Breast epithelium (tissue), 4 donors: Measurements from ENCODE around the gene ZAP70. TPM values are rescaled to one million over a fixed set of nuclear protein-coding genes. Genes with fewer than 3 reads are reported as not detected.

Experiments
- DNase-seq, 2 donors: peaks; one replicate each; pipeline ENCODE4 v3.0.0-alpha.2; 2019; ENCODE audit warnings: low spot score in 2 of 2
- H3K27ac ChIP-seq, 2 donors: fragments of 200-600 bp; sonication (generic) in 1 of 2; one replicate each; pipeline ENCODE4 v1.5.1; 2016 to 2019; ENCODE audit warnings: mild to moderate bottlenecking in 1 of 2
- H3K27me3 ChIP-seq, 2 donors: fragments of 200-600 bp; sonication (generic) in 1 of 2; one replicate each; pipeline versions ENCODE4 v1.5.1 to v1.6.0; 2017 to 2019; ENCODE audit warnings: control low read depth in 1 of 2, mild to moderate bottlenecking in 1 of 2
- H3K36me3 ChIP-seq: fragments of 200-600 bp; one replicate; pipeline ENCODE4 v1.5.1; 2019
- H3K4me1 ChIP-seq, 2 donors: fragments of 200-600 bp; sonication (generic); one replicate each; pipeline ENCODE4 v1.5.1; 2016 to 2019; ENCODE audit warnings: control low read depth in 1 of 2
- H3K4me3 ChIP-seq, 3 donors: fragments of 200-600 bp; sonication (generic); 1 replicate in 2 of 3; 2 replicates in 1 of 3; pipeline ENCODE4 v1.5.1; 2016 to 2019; ENCODE audit warnings: mild to moderate bottlenecking in 3 of 3, moderate library complexity in 2 of 3
- H3K9me3 ChIP-seq, 2 donors: fragments of 200-600 bp; sonication (generic) in 1 of 2; one replicate each; pipeline ENCODE4 v1.5.1; 2016 to 2019; ENCODE audit warnings: control low read depth in 1 of 2
- POLR2A ChIP-seq: fragments of 450-650 bp; IDR thresholded peaks from one replicate; pipeline ENCODE4 v1.6.1; 2016; ENCODE audit warnings: antibody characterized with exemption, mild to moderate bottlenecking, moderate library complexity
- POLR2AphosphoS5 ChIP-seq, 3 donors: sonication (generic); formaldehyde crosslinking; IDR thresholded peaks; one replicate each; pipeline ENCODE4 v1.6.1; 2017; ENCODE audit warnings: antibody characterized with exemption in 3 of 3
- intact Hi-C: fragments of 100-400 bp; cut with DNase I; formaldehyde crosslinking; loops from one replicate; pipeline ENCODE4 v1.15.1; 2023; ENCODE audit warnings: low total_unique reads
- total RNA-seq, 3 donors: library from RNA; depleted of rRNA; stranded (reverse); fragments of >200 nt; gene quantifications; one replicate each; pipeline ENCODE4 v1.1.0, GENCODE V29; 2016
- TF ChIP-seq, protein P1 (sequence below), 3 donors: fragments of 450-650 bp; IDR thresholded peaks; one replicate each; pipeline ENCODE4 v1.5.1; 2016 to 2017; ENCODE audit warnings: antibody characterized with exemption in 3 of 3, mild to moderate bottlenecking in 3 of 3, moderate library complexity in 3 of 3

The ZAP70 gene
- total RNA-seq, 3 donors from 2014 or later = 4.0 to 7.3 (median 4.9) TPM

GRCh38 chr2:97758131-97758705, 44.8 kb downstream of the ZAP70 start:
- intact Hi-C loops = no loop called here
- no peaks in the 10 kb centered on the region for H3K27me3 ChIP-seq
- no peak for DNase-seq
- no peak for TF ChIP-seq POLR2A
- TF ChIP-seq, protein P1, sequence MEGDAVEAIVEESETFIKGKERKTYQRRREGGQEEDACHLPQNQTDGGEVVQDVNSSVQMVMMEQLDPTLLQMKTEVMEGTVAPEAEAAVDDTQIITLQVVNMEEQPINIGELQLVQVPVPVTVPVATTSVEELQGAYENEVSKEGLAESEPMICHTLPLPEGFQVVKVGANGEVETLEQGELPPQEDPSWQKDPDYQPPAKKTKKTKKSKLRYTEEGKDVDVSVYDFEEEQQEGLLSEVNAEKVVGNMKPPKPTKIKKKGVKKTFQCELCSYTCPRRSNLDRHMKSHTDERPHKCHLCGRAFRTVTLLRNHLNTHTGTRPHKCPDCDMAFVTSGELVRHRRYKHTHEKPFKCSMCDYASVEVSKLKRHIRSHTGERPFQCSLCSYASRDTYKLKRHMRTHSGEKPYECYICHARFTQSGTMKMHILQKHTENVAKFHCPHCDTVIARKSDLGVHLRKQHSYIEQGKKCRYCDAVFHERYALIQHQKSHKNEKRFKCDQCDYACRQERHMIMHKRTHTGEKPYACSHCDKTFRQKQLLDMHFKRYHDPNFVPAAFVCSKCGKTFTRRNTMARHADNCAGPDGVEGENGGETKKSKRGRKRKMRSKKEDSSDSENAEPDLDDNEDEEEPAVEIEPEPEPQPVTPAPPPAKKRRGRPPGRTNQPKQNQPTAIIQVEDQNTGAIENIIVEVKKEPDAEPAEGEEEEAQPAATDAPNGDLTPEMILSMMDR (IDR thresholded peaks at IDR 0.05) = no peak
- TF ChIP-seq POLR2AphosphoS5 (IDR thresholded peaks at IDR 0.05) = no peak
- H3K27ac ChIP-seq = no peak overlapping the region
- H3K36me3 ChIP-seq = peaks cover 5% of the 10 kb centered on the region
- no peak overlapping the region for H3K4me3 ChIP-seq
- H3K9me3 ChIP-seq = no peaks in the 10 kb centered on the region
- H3K4me1 ChIP-seq = no peaks in the 10 kb centered on the region

DNA sequence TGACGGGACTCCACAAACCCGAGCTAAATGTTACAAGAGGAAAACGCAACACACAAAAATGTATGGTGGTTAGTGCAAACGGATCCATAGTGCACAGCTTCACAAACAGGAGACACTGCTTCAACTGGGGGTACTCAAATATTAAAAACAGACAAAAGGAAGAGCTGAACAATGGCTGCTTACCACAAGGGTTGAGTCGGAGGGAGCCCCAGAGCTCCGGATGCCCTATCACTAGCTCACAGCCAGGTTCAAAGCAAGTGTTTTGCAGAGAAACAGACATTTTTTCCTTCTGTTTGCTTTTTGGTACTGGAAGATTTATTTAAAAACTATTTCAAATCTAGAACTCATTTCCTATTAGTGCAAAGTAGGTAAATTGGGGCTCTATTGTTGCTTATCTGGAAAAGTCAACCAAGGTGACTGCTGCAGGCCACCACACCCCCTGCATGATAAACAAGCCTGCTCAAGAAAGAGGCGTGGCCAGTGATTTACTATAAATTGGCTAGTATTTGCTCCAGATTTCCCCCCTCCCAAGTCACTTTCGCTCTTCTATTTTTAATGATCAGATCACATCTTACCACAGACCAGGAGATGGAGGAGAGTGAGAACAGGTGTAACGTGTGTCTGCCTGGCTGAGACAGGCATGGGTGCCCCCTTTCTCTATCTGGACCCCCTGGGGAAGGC, 46.5 kb downstream of the ZAP70 start:
- no peak for DNase-seq
- Histone ChIP-seq H3K4me3 (no peak overlapping the region), H3K36me3 (peaks cover 5% of the 10 kb centered on the region), H3K4me1 (no peaks in the 10 kb centered on the region), H3K27ac (no peak overlapping the region), H3K27me3 (no peaks in the 10 kb centered on the region), H3K9me3 (no peaks in the 10 kb centered on the region)
- intact Hi-C loops = no loop called here
- no peak for TF ChIP-seq POLR2AphosphoS5 (IDR thresholded peaks at IDR 0.05)
- TF ChIP-seq POLR2A = no peak
- TF ChIP-seq, protein P1 (IDR thresholded peaks at IDR 0.05) = no peak

DNA sequence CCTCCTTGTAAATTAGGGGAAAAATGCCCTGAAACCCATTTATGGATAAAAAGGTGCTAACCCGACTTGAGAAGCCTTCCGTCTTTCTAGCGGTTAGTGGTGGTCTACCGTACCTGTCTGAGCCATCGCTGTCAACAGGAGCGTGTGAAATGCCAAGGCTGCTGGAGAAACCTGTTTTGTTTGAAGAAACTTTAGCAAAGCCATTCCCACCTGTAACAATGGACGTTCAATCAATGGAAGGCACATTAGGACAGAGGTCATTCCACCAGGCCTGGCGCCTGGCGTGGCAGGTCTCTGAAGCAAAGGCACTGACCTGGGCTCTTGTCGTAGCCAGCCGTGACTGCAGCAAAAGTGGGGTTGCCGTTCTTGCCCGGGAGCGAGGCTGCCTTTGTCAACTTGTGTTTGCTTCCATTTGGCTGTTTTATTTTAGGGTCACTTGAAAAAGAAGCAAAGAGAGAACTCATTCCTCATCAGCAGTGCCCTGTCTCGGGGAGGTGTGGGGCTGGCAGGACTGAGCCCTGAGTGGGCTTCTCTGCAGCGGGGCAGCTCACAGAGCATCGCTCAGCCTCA, 47.2 kb downstream of the ZAP70 start:
- TF ChIP-seq, protein P1 (IDR thresholded peaks at IDR 0.05) = no peak
- no peak for TF ChIP-seq POLR2A
- TF ChIP-seq POLR2AphosphoS5 (IDR thresholded peaks at IDR 0.05) = no peak
- H3K27ac ChIP-seq = no peak overlapping the region
- H3K36me3 ChIP-seq = peaks cover 5% of the 10 kb centered on the region
- intact Hi-C loops = no loop called here
- no peaks in the 10 kb centered on the region for H3K9me3 ChIP-seq
- no peaks in the 10 kb centered on the region for H3K27me3 ChIP-seq
- DNase-seq = no peak
- no peak overlapping the region for H3K4me3 ChIP-seq
- H3K4me1 ChIP-seq = no peaks in the 10 kb centered on the region

DNA sequence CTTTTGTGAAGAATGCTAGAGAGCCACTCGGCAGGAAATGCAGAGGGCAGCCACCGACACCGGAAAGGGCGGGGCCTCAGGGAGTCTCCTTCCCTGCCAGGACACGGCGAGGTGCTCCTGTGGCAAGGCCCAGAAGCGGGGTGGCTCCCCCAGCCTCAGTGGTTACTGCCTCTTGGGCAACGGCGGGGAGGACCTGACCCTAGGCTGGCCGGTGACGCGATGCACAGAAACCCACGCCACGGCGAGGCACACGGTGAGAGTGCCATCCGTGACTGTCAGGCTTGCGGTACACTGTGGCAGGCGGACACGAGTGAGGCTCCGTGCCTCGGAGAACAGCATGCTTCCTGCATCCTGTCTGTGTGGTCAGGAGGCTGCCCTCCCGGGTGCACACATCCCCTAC, 47.8 kb downstream of the ZAP70 start:
- no peak overlapping the region for H3K27ac ChIP-seq
- intact Hi-C loops = no loop called here
- H3K27me3 ChIP-seq = no peaks in the 10 kb centered on the region
- TF ChIP-seq POLR2A (no peak), POLR2AphosphoS5 (IDR thresholded peaks at IDR 0.05) (no peak)
- TF ChIP-seq, protein P1 (IDR thresholded peaks at IDR 0.05) = no peak
- peaks cover 5% of the 10 kb centered on the region for H3K36me3 ChIP-seq
- H3K9me3 ChIP-seq = no peaks in the 10 kb centered on the region
- DNase-seq = no peak
- no peaks in the 10 kb centered on the region for H3K4me1 ChIP-seq
- no peak overlapping the region for H3K4me3 ChIP-seq

GRCh38 chr2:97763176-97763845, 49.9 kb downstream of the ZAP70 start:
- intact Hi-C loops = no loop called here
- no peak for DNase-seq
- Histone ChIP-seq H3K9me3 (no peaks in the 10 kb centered on the region), H3K27me3 (no peaks in the 10 kb centered on the region), H3K27ac (no peak overlapping the region), H3K4me3 (no peak overlapping the region), H3K4me1 (no peaks in the 10 kb centered on the region), H3K36me3 (peaks cover 5% of the 10 kb centered on the region)
- TF ChIP-seq POLR2AphosphoS5 (IDR thresholded peaks at IDR 0.05) (no peak), POLR2A (no peak)
- TF ChIP-seq, protein P1 (IDR thresholded peaks at IDR 0.05) = no peak
